Cardiac septum (tissue), 1 donor: Measurements from ENCODE around the gene EPHA5. TPM values are rescaled to one million over a fixed set of nuclear protein-coding genes. Genes with fewer than 3 reads are reported as not detected.
"Not testable (repeated sequence)": the region's sequence is repeated elsewhere in the genome, so short reads cannot be mapped to it uniquely, and the experiment has no call there.

Experiments used
- DNase-seq: peaks from one replicate; pipeline ENCODE4 v3.0.0-alpha.2; 2020; ENCODE audit warnings: low spot score
- intact Hi-C: fragments of 100-400 bp; cut with DNase I; formaldehyde crosslinking; loops from one replicate; pipeline ENCODE4 v1.14.0; 2022
- total RNA-seq: library from RNA; stranded (reverse); fragmentation: NEBNext Ultra II Directional; extraction: Animal tissue kit (Norgen Biotek cat#: 25700); gene quantifications from one replicate; pipeline ENCODE4 v1.2.1, GENCODE V29; 2021
- donor health status: DM: no; HTN: no; CAD: no.

Gene EPHA5
- total RNA-seq, 1 donor from 2014 or later: 0.22 TPM

- intact Hi-C loops: no loop called here
- DNase-seq: no peak
Measured at GRCh38 chr4:65391814-65392213, 278.5 kb downstream of the EPHA5 start.

- no peak for DNase-seq
- intact Hi-C loops: no loop called here
Measured at GRCh38 chr4:65391382-65391781, 278.9 kb downstream of the EPHA5 start.

- no peak for DNase-seq
- intact Hi-C loops: no loop called here
Measured at GRCh38 chr4:65386927-65387326, 283.4 kb downstream of the EPHA5 start.

- intact Hi-C loops: no loop called here
- DNase-seq: no peak
Measured at GRCh38 chr4:65383589-65384305, 286.5 kb downstream of the EPHA5 start.

GRCh38 chr4:65381648-65382047, 288.6 kb downstream of the EPHA5 start:
- no peak for DNase-seq
- intact Hi-C loops: no loop called here

GRCh38 chr4:65370709-65371108, 299.6 kb downstream of the EPHA5 start:
- no peak for DNase-seq
- intact Hi-C loops: no loop called here

GRCh38 chr4:65367306-65367705, 303.0 kb downstream of the EPHA5 start:
- no peak for DNase-seq
- intact Hi-C loops: no loop called here

- no peak for DNase-seq
- intact Hi-C loops: no loop called here
Measured at GRCh38 chr4:65358914-65359313, 311.4 kb downstream of the EPHA5 start.

- no peak for DNase-seq
- intact Hi-C loops: no loop called here
Measured at GRCh38 chr4:65353098-65353497, 317.2 kb downstream of the EPHA5 start.

- intact Hi-C loops: no loop called here
- DNase-seq: no peak
Measured at GRCh38 chr4:65344278-65344825, 325.9 kb downstream of the EPHA5 start.

GRCh38 chr4:65343342-65343741, 326.9 kb downstream of the EPHA5 start:
- intact Hi-C loops: no loop called here
- DNase-seq: no peak

GRCh38 chr4:65341557-65341956, 328.7 kb downstream of the EPHA5 start:
- intact Hi-C loops: no loop called here

GRCh38 chr4:65340382-65341109, 329.7 kb downstream of the EPHA5 start:
- DNase-seq: no peak
- intact Hi-C loops: no loop called here

More at GRCh38 chr4:65341557-65341956, 328.7 kb downstream of the EPHA5 start:
- DNase-seq: no peak

GRCh38 chr4:65337371-65337770, 332.9 kb downstream of the EPHA5 start:
- intact Hi-C loops: no loop called here
- no peak for DNase-seq

- intact Hi-C loops: no loop called here
- DNase-seq: no peak
Measured at GRCh38 chr4:65336465-65336864, 333.8 kb downstream of the EPHA5 start.

GRCh38 chr4:65316534-65316933, 353.8 kb downstream of the EPHA5 start:
- intact Hi-C loops: no loop called here
- DNase-seq: no peak

- no peak for DNase-seq
- intact Hi-C loops: no loop called here
Measured at GRCh38 chr4:65311120-65311519, 359.2 kb downstream of the EPHA5 start.

- intact Hi-C loops: no loop called here
- no peak for DNase-seq
Measured at GRCh38 chr4:65310586-65310985, 359.7 kb downstream of the EPHA5 start.

GRCh38 chr4:65308626-65309025, 361.7 kb downstream of the EPHA5 start:
- intact Hi-C loops, DNase-seq: not testable (repeated sequence)

GRCh38 chr4:65302145-65302544, 368.1 kb downstream of the EPHA5 start:
- DNase-seq: no peak
- intact Hi-C loops: no loop called here

- no peak for DNase-seq
- intact Hi-C loops: no loop called here
Measured at GRCh38 chr4:65296246-65296645, 374.0 kb downstream of the EPHA5 start.
